Measurements from ENCODE around the gene FILIP1.

DNA sequence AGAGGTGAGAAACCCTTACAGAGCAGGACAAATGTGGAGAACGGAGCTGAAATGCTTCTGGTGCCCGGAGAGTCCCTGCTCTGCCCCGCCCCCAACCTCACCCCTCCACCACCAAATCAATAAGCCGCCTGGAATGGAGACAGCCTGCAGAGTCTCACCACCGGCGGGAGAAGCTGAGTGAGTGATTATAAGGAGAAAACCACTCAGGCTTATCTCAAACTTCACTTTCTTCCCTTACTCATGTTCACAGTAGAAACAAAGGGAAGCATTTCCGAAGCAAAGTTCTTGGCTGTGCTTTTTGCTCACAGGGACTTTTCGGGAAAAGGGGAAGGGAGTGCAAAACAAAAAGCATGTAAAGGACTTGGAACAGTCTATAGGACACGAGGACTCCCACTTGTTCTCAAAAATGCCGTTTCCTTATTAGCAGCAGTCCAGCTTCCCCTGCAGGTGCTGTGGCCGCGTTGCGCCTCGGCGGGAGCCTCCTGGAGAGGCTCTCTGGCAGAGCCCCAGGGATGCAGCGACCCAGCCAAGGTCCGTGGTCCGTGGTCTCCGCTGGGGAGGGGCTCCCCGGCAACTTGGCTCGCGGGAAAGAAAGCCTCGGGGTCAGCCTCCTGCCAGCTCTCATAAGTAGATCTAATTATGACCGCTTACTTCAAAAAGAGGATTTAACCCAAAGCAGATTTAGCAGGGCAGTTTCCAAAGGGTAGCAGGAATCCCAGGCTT lies 144.2 kb downstream of the FILIP1 start:
- TF ChIP-seq CEBPB (IDR thresholded peaks at IDR 0.05; ENCODE audit: borderline replicate concordance in 1 of 2, low read depth in 2 of 2, low read length in 2 of 2) (no peak), EP300 (IDR thresholded peaks at IDR 0.05; ENCODE audit: borderline replicate concordance in 1 of 2, control insufficient read depth in 1 of 2, low read depth in 2 of 2, low read length in 2 of 2) (no peak), ZNF24 (IDR thresholded peaks at IDR 0.05) (no peak), CREM (IDR thresholded peaks at IDR 0.05; ENCODE audit: low read depth) (no peak), BACH1 (IDR thresholded peaks at IDR 0.05; ENCODE audit: borderline replicate concordance) (no peak)
- TF ChIP-seq, protein P1, sequence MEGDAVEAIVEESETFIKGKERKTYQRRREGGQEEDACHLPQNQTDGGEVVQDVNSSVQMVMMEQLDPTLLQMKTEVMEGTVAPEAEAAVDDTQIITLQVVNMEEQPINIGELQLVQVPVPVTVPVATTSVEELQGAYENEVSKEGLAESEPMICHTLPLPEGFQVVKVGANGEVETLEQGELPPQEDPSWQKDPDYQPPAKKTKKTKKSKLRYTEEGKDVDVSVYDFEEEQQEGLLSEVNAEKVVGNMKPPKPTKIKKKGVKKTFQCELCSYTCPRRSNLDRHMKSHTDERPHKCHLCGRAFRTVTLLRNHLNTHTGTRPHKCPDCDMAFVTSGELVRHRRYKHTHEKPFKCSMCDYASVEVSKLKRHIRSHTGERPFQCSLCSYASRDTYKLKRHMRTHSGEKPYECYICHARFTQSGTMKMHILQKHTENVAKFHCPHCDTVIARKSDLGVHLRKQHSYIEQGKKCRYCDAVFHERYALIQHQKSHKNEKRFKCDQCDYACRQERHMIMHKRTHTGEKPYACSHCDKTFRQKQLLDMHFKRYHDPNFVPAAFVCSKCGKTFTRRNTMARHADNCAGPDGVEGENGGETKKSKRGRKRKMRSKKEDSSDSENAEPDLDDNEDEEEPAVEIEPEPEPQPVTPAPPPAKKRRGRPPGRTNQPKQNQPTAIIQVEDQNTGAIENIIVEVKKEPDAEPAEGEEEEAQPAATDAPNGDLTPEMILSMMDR (IDR thresholded peaks at IDR 0.05 in 2 of 3, conservative IDR thresholded peaks at IDR 0.05 in 1 of 3; ENCODE audit: control insufficient read depth in 2 of 3, extremely low read depth in 1 of 3, insufficient read depth in 1 of 3, low read depth in 3 of 3, low read length in 3 of 3), result peak in 2 of 3 experiments; percentile 4 to 9; a peak in 1 of 6 replicates
- TF ChIP-seq, protein P2, sequence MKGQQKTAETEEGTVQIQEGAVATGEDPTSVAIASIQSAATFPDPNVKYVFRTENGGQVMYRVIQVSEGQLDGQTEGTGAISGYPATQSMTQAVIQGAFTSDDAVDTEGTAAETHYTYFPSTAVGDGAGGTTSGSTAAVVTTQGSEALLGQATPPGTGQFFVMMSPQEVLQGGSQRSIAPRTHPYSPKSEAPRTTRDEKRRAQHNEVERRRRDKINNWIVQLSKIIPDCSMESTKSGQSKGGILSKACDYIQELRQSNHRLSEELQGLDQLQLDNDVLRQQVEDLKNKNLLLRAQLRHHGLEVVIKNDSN (IDR thresholded peaks at IDR 0.05; ENCODE audit: borderline replicate concordance, extremely low read length, insufficient read depth, low read depth, low read length), result no peak

Data from GM12878 (cell line).